NCI-H2081 (cell line): Measurements from ENCODE around the gene NAP1L4.

ENCODE experiments used
- DNase-seq, 2 experiments: peaks; one replicate each; lab custom pipeline; 2025; lab: John Stamatoyannopoulos, UW

Gene NAP1L4

GRCh38 chr11:3010521-3011275, 18.6 kb upstream of the NAP1L4 start:
- DNase-seq = no peak

DNA sequence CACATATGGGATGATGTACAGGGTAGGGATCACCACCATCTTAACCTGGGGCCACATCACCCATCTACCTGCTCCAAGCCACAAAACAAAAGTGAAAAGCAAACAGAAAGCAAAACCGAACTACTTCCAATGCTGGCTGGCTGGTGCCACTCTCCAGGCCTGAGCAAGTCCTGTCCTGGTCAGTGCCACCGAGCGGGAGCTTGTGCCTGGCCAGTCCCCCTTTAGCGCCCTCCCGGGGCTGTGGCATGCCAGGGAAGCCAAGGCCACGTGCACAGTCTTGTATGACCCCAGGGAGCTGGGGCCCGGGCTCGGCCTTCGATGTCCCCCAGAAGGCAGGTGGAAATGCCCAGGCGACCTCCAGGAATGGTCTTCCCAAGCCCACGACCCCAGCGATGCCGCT, 17.9 kb upstream of the NAP1L4 start:
- no peak for DNase-seq

- no peak for DNase-seq
Observed at GRCh38 chr11:3009481-3009880, 17.4 kb upstream of the NAP1L4 start.

GRCh38 chr11:3008746-3009336, 16.7 kb upstream of the NAP1L4 start:
- no peak for DNase-seq

DNA sequence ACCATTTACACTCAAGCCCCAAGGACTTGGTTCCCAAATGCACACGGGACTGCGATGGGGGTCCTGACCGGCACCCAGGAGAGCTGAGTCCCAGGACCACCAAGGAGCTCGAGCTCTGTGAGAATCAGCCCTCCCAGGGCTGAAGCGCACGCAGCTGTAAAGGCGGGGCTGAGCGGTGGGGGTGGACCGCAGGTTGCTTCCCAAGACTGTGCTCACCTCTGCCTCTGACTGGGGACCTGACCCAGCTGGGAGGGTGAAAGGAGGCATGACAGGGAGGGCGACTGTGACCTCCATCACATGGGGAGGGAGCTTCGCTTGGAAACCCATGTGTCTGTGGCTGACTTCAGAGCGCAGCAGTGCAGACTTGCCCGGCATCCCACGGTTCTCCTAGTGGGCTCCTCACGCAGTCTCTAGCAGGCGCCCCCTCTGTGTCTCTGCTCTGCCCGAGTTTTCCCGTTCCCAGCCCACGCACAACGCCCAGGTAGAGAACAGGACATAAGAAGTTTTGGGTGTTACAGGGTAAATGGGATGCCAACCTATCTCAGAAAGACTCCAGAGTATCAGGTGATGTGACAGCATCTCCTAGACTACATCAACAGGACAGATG, 15.4 kb upstream of the NAP1L4 start:
- no peak for DNase-seq

- DNase-seq = no peak
Observed at GRCh38 chr11:3006505-3007260, 14.6 kb upstream of the NAP1L4 start.

GRCh38 chr11:3004481-3004880, 12.4 kb upstream of the NAP1L4 start:
- no peak for DNase-seq

DNA sequence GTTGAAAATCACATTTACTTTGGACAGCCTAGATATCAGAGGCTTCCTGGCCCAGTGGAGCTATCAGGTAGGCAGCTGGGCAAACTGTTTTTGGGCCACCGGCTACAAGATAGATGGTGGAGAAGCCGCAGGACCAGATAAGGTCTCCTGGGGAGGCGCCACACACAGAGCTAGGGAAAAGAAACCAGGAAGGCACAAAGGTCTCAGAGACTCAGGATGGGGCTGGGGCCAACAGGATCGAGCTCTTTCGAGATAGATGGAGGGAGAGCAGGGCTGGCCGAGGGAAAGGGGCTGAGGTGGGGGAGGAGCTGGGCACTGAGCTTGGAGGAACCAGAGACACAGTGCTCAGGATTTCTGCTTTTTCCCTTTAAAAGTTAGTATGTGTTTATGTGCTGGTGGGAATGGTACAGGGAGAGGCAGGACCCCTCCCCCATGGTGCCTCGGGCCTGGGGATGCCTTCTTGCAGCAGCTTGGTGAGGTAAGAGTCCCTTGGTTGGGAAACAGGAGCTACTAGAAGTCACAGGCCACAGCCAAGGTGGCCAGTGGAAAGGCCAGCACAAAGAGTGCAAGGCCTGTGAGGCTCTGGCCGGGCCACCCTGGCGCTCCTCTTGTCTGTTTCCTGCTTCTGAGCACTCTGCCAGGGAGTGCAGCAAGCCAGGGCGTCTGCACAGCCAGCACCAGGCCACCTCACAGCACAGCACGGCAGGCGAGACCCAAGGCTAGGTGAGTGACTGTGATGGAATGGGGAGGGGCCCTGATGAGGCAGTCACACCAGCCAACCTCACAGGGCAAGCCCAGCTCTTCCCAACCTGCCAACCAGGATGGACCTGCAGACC, 11.5 kb upstream of the NAP1L4 start:
- no peak for DNase-seq

- no peak for DNase-seq
Observed at GRCh38 chr11:3002871-3003270, 10.7 kb upstream of the NAP1L4 start.

GRCh38 chr11:3002351-3002861, 10.3 kb upstream of the NAP1L4 start:
- DNase-seq = no peak

DNA sequence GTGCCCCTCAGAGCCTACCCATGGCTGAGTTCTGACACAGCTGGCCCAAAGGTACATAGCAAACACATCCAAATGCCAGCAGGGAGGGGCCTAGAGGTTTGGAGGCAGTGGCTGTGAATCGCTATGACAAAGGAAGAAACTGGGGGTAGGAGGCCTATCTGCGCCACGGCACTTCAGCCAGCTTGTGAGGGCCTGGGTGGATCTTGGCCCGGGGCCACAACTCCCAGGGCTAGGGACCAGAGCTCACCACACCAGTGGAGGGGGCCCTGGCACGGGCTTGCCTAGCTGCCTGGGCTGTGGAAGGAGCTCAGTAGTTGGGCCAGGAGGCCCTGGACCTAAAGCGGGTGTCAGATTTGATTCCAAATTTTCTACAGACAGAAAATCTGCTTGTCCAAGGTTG, 9.4 kb upstream of the NAP1L4 start:
- DNase-seq = peak; percentile 54 to 82

GRCh38 chr11:3000032-3000961, 8.2 kb upstream of the NAP1L4 start:
- peak; percentile 93 to 98 for DNase-seq

GRCh38 chr11:2999464-2999998, 7.4 kb upstream of the NAP1L4 start:
- DNase-seq = no peak

GRCh38 chr11:2998073-2998850, 6.1 kb upstream of the NAP1L4 start:
- peak; percentile 48 to 85 for DNase-seq

- DNase-seq = no peak
Observed at GRCh38 chr11:2997406-2997805, 5.3 kb upstream of the NAP1L4 start.

GRCh38 chr11:2996976-2997375, 4.8 kb upstream of the NAP1L4 start:
- DNase-seq = peak in 1 of 2 experiments; percentile 16

- DNase-seq = no peak
Observed at GRCh38 chr11:2995893-2996554, 3.9 kb upstream of the NAP1L4 start.

DNA sequence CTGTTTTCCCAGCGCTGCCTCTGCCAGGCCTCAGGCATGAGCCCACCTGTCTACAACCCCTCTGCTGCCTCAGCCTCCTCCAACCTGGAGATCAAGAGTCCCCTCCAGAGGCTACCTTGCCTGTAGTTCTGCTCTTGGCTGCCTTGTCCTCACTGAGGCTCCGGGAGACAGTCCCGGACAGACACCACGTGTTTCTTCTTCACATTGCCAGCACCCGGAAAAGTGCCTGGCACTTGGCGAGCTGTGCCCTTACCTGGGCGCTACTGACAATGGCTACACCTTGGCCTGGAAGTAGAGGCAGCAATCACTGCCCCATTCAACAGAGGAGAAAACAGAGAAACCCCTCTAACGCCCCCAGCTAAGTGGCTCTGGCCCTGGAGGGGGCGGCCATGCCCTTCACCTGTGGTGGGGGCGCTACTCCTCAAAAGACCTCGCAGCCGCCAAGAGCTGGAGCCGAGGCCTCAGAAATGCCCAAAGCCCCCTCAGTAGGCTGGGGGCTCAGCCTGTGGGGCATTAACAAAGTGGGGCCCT, 3.0 kb upstream of the NAP1L4 start:
- DNase-seq = no peak

DNA sequence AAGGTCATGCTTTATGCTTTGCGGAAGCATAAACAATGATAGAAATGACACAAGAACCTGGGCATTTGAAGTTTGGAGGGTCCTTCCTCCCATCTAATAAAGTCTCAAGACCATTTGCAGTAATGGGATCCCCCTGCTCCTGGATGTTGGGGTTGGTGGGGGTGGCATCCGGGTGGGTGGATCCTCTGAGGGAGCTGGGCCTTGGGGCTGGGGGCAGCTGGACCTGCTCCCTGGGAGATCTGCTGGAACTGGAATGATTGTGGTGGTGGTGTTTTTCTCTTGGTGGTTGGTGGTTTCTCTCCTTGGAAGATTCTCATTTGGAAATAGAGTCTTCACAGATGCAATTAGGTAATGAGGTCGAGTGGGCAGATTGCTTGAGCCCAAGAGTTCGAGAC, 2.2 kb upstream of the NAP1L4 start:
- no peak for DNase-seq
